OCI-LY1 (cell line): ENCODE measurements around the gene EEF1E1.
A peak's percentile ranks its signal among the peaks of the same experiment; 100 is the strongest.
"Not testable (repeated sequence)": the region's sequence is repeated elsewhere in the genome, so short reads cannot be mapped to it uniquely, and the experiment has no call there.

ENCODE experiments used
- H2AFZ ChIP-seq: fragments of 200-600 bp; sonication (generic), shearing (Covaris generic); 2 replicates; pipeline ENCODE4 v1.6.0; 2014; ENCODE audit warnings: antibody characterized with exemption, mild to moderate bottlenecking, low read length
- H3F3A ChIP-seq: fragments of 200-600 bp; sonication (generic), shearing (Covaris generic); 2 replicates; pipeline ENCODE4 v1.6.0; 2014; ENCODE audit warnings: mild to moderate bottlenecking, antibody characterized with exemption, low read length, moderate library complexity; ENCODE audit not compliant: insufficient read depth
- H3K27ac ChIP-seq: fragments of 200-600 bp; sonication (generic); 2 replicates; pipeline ENCODE4 v1.5.1; 2014; ENCODE audit warnings: low read length, mixed run types, mild to moderate bottlenecking, low read depth; ENCODE audit not compliant: poor library complexity, severe bottlenecking
- H3K27me3 ChIP-seq: fragments of 200-600 bp; sonication (generic); 2 replicates; pipeline ENCODE4 v1.6.0; 2014; ENCODE audit warnings: antibody characterized with exemption, mild to moderate bottlenecking, low read length, moderate library complexity; ENCODE audit not compliant: insufficient read depth
- H3K36me3 ChIP-seq: fragments of 200-600 bp; sonication (generic); 2 replicates; pipeline ENCODE4 v1.6.1; 2014; ENCODE audit warnings: mild to moderate bottlenecking, antibody characterized with exemption, low read length, moderate library complexity, mixed read lengths; ENCODE audit not compliant: insufficient read depth
- H3K4me1 ChIP-seq: fragments of 200-600 bp; sonication (generic); 2 replicates; pipeline ENCODE4 v1.5.1; 2014; ENCODE audit warnings: mild to moderate bottlenecking, low read length, moderate library complexity; ENCODE audit not compliant: insufficient read depth, severe bottlenecking
- H3K4me2 ChIP-seq: fragments of 200-600 bp; sonication (generic), shearing (Covaris generic); 2 replicates; pipeline ENCODE4 v1.6.1; 2014; ENCODE audit warnings: low read length
- H3K4me3 ChIP-seq: fragments of 200-600 bp; sonication (generic); 2 replicates; pipeline ENCODE4 v1.5.1; 2014; ENCODE audit warnings: low read length, low read depth, mild to moderate bottlenecking, mixed read lengths; ENCODE audit not compliant: poor library complexity, severe bottlenecking
- H3K79me2 ChIP-seq: fragments of 200-600 bp; shearing (Covaris generic); 2 replicates; pipeline ENCODE4 v1.6.1; 2016; ENCODE audit warnings: mixed run types, low read length, mixed read lengths; ENCODE audit not compliant: insufficient read depth
- H3K9ac ChIP-seq: fragments of 200-600 bp; sonication (generic), shearing (Covaris generic); 2 replicates; pipeline ENCODE4 v1.6.1; 2014; ENCODE audit warnings: mild to moderate bottlenecking, low read length, mixed read lengths
- H3K9me2 ChIP-seq: fragments of 200-600 bp; sonication (generic), shearing (Covaris generic); 2 replicates; pipeline ENCODE4 v1.6.1; 2014; ENCODE audit warnings: low read depth, mild to moderate bottlenecking, low read length, mixed read lengths
- H3K9me3 ChIP-seq: fragments of 200-600 bp; shearing (Covaris generic); 2 replicates; pipeline ENCODE4 v1.6.1; 2014; ENCODE audit warnings: low read length, mixed read lengths
- H4K20me1 ChIP-seq: fragments of 200-600 bp; sonication (generic), shearing (Covaris generic); 2 replicates; pipeline ENCODE4 v1.6.0; 2016; ENCODE audit warnings: mild to moderate bottlenecking, low read length; ENCODE audit not compliant: insufficient read depth
- EZH2 ChIP-seq: fragments of 200-600 bp; sonication (generic), shearing (Covaris generic); IDR thresholded peaks from 2 replicates; pipeline ENCODE4 v1.8.0; 2017; ENCODE audit warnings: borderline replicate concordance, mixed run types, mild to moderate bottlenecking, antibody characterized with exemption, low read length, moderate library complexity, mixed read lengths
- TF ChIP-seq, protein P1 (sequence below): fragments of 200-600 bp; sonication (generic), shearing (Covaris generic); IDR thresholded peaks from 2 replicates; pipeline ENCODE4 v1.5.1; 2017; ENCODE audit warnings: mild to moderate bottlenecking, antibody characterized with exemption, low read length, moderate library complexity, mixed read lengths

The EEF1E1 gene

DNA sequence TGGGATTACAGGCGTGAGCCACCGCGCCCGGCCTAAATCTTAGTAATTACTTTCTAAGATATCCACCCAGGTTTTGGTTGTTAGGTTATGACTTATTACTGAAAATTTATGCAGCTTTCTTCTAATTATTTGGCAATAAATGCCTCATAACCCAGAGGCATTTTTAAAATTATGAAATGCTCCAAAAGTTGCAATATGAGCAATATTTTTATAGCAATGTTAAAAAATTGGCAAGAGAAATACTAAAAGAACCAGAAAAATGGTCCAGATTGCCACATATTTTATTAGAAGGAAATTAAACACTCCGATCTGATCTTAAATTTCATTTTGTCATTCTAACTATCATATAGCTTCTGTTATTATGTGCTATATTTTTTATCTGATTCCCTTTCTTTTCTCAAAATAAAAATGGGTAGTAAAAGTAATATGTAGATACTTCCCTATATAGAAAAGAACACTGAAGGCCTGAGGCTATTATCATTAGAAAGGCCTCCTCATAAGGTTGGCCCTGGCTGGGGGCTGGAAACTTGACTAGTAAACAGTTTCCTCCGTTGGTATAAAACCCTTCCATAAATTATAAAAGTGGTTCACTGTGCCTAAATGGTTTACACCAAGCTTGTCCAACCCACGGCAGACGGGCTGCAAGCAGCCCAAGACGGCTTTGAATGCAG is 60.3 kb downstream of the EEF1E1 start:
- Histone ChIP-seq H3K27me3 (no peaks in the 10 kb centered on the region), H3K36me3 (peaks cover 33% of the 10 kb centered on the region), H3K4me2 (no peak overlapping the region), H3K4me3 (no peak overlapping the region), H4K20me1 (no peaks in the 10 kb centered on the region), H3K27ac (no peak overlapping the region), H3K4me1 (peaks cover 5% of the 10 kb centered on the region), H2AFZ (no peak overlapping the region), H3F3A (no peaks in the 10 kb centered on the region), H3K9ac (no peak overlapping the region), H3K9me3 (no peaks in the 10 kb centered on the region), H3K9me2 (no peaks in the 10 kb centered on the region), H3K79me2 (no peaks in the 10 kb centered on the region)
- TF ChIP-seq, protein P1, sequence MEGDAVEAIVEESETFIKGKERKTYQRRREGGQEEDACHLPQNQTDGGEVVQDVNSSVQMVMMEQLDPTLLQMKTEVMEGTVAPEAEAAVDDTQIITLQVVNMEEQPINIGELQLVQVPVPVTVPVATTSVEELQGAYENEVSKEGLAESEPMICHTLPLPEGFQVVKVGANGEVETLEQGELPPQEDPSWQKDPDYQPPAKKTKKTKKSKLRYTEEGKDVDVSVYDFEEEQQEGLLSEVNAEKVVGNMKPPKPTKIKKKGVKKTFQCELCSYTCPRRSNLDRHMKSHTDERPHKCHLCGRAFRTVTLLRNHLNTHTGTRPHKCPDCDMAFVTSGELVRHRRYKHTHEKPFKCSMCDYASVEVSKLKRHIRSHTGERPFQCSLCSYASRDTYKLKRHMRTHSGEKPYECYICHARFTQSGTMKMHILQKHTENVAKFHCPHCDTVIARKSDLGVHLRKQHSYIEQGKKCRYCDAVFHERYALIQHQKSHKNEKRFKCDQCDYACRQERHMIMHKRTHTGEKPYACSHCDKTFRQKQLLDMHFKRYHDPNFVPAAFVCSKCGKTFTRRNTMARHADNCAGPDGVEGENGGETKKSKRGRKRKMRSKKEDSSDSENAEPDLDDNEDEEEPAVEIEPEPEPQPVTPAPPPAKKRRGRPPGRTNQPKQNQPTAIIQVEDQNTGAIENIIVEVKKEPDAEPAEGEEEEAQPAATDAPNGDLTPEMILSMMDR: no peak
- TF ChIP-seq EZH2: no peak

DNA sequence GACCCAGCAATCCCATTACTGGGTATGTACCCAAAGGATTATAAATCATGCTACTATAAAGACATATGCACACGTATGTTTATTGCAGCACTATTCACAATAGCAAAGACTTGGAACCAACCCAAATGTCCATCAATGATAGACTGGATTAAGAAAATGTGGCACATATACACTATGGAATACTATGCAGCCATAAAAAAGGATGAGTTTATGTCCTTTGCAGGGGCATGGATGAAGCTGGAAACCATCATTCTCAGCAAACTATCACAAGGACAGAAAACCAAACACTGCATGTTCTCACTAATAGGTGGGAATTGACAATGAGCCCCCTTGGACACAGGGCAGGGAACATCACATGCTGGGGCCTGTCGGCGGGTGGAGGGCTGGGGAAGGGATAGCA is 68.2 kb downstream of the EEF1E1 start:
- not testable (repeated sequence) for H3K27me3 ChIP-seq, H2AFZ ChIP-seq, H3K9ac ChIP-seq, H3K4me3 ChIP-seq, H3K79me2 ChIP-seq, H3K9me2 ChIP-seq, H3K9me3 ChIP-seq, H3K4me2 ChIP-seq, H4K20me1 ChIP-seq, H3F3A ChIP-seq, H3K27ac ChIP-seq
- peaks cover 26% of the 10 kb centered on the region for H3K36me3 ChIP-seq
- peaks cover 18% of the 10 kb centered on the region for H3K4me1 ChIP-seq

DNA sequence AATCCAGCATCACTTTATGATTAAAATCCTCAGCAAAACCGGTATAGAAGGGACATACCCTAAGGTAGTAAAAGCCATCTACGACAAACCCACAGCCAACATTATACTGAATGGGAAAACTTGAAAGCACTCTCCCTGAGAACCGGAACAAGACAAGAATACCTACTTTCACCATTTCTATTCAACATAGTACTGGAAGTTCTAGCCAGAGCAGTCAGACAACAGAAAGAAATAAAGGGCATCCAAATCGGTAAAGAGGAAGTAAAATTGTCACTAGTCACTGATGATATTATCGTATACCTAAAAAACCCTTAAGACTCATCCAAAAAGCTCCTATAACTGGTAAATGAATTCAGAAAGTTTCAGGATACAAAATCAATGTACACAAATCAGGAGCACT is 71.4 kb downstream of the EEF1E1 start:
- Histone ChIP-seq H3K4me3 (no peak overlapping the region), H4K20me1 (no peaks in the 10 kb centered on the region), H2AFZ (no peak overlapping the region), H3K27ac (peak overlapping the region; percentile 0), H3K27me3 (no peaks in the 10 kb centered on the region), H3F3A (no peaks in the 10 kb centered on the region), H3K36me3 (peaks cover 12% of the 10 kb centered on the region), H3K4me2 (no peak overlapping the region), H3K4me1 (peaks cover 21% of the 10 kb centered on the region), H3K9ac (no peak overlapping the region), H3K9me2 (no peaks in the 10 kb centered on the region), H3K79me2 (no peaks in the 10 kb centered on the region; the same call in 1 of the 2 replicates), H3K9me3 (no peaks in the 10 kb centered on the region)
- TF ChIP-seq, protein P1: no peak
- no peak for TF ChIP-seq EZH2
